Neural cell (in vitro differentiated cells): Measurements from ENCODE around the gene RFX4. TPM values are rescaled to one million over a fixed set of nuclear protein-coding genes. Genes with fewer than 3 reads are reported as not detected.

Source experiments
- H2AFZ ChIP-seq: fragments of 200-600, 300-800 bp; sonication (generic), shearing (Covaris generic); 2 replicates; pipeline ENCODE4 v1.6.0; 2014; ENCODE audit warnings: low read depth, mild to moderate bottlenecking, antibody characterized with exemption, low read length, moderate library complexity
- H3F3A ChIP-seq: fragments of 200-600 bp; shearing (Covaris generic); 2 replicates; pipeline ENCODE4 v1.6.1; 2016; ENCODE audit warnings: mild to moderate bottlenecking, moderate library complexity, mixed read lengths, antibody characterized with exemption, low read length; ENCODE audit not compliant: insufficient read depth, poor library complexity, severe bottlenecking
- H3K27ac ChIP-seq: fragments of 200-600, 300-800 bp; sonication (generic), shearing (Covaris generic); 2 replicates; pipeline ENCODE4 v1.5.1; 2014; ENCODE audit warnings: mild to moderate bottlenecking, low read length, moderate library complexity
- H3K27me3 ChIP-seq: fragments of 300-800, 200-600 bp; sonication (generic), shearing (Covaris generic); 2 replicates; pipeline ENCODE4 v1.6.0; 2014; ENCODE audit warnings: mild to moderate bottlenecking, low read depth, low read length, moderate library complexity; ENCODE audit not compliant: insufficient read depth
- H3K36me3 ChIP-seq: fragments of 300-800, 200-600 bp; sonication (generic), shearing (Covaris generic); 2 replicates; pipeline ENCODE4 v1.5.1; 2014; ENCODE audit warnings: mild to moderate bottlenecking, antibody characterized with exemption, low read length, moderate library complexity; ENCODE audit not compliant: insufficient read depth
- H3K4me2 ChIP-seq: fragments of 300-800, 200-600 bp; sonication (generic), shearing (Covaris generic); 2 replicates; pipeline ENCODE4 v1.6.0; 2014; ENCODE audit warnings: mild to moderate bottlenecking, low read length
- H3K4me3 ChIP-seq: fragments of 300-800, 200-600 bp; sonication (generic), shearing (Covaris generic); 2 replicates; pipeline ENCODE4 v1.5.1; 2014; ENCODE audit warnings: mild to moderate bottlenecking, low read length, moderate library complexity
- H3K79me2 ChIP-seq: fragments of 200-600 bp; shearing (Covaris generic); replicated peaks from 2 replicates; pipeline ENCODE4 v1.6.0; 2014; ENCODE audit warnings: mild to moderate bottlenecking, low read length, moderate library complexity; ENCODE audit not compliant: insufficient read depth
- H3K9ac ChIP-seq: fragments of 300-800, 200-600 bp; sonication (generic), shearing (Covaris generic); 2 replicates; pipeline ENCODE4 v1.6.1; 2016; ENCODE audit warnings: mild to moderate bottlenecking, low read length, mixed read lengths
- H3K9me2 ChIP-seq: fragments of 200-600 bp; shearing (Covaris generic); 2 replicates; pipeline ENCODE4 v1.6.1; 2016; ENCODE audit warnings: mild to moderate bottlenecking, low read length, mixed read lengths; ENCODE audit not compliant: insufficient read depth
- H3K9me3 ChIP-seq: fragments of 200-600, 300-800 bp; sonication (generic), shearing (Covaris generic); 2 replicates; pipeline ENCODE4 v1.6.1; 2016; ENCODE audit warnings: mild to moderate bottlenecking, mixed run types, low read length, moderate library complexity, mixed read lengths
- H4K20me1 ChIP-seq: fragments of 200-600 bp; shearing (Covaris generic); 2 replicates; pipeline ENCODE4 v1.6.1; 2016; ENCODE audit warnings: mild to moderate bottlenecking, mixed run types; ENCODE audit not compliant: insufficient read depth
- CTCF ChIP-seq: fragments of 450-650 bp; IDR thresholded peaks from 2 replicates; pipeline ENCODE4 v1.5.1; 2014; ENCODE audit warnings: antibody characterized with exemption, mild to moderate bottlenecking, moderate library complexity; ENCODE audit not compliant: poor library complexity, severe bottlenecking
- EP300 ChIP-seq: fragments of 450-650 bp; conservative IDR thresholded peaks from 2 replicates; pipeline ENCODE4 v1.6.1; 2014; ENCODE audit warnings: antibody characterized with exemption, mild to moderate bottlenecking, moderate library complexity; ENCODE audit not compliant: poor library complexity, severe bottlenecking
- EZH2 ChIP-seq: fragments of 200-600, 300-800 bp; shearing (Covaris generic), sonication (generic); IDR thresholded peaks from 2 replicates; pipeline ENCODE4 v1.6.1; 2014; ENCODE audit warnings: antibody characterized with exemption, low read length, borderline replicate concordance, mild to moderate bottlenecking; ENCODE audit not compliant: insufficient read depth, poor library complexity, severe bottlenecking
- MXI1 ChIP-seq: fragments of 450-650 bp; conservative IDR thresholded peaks from 2 replicates; pipeline ENCODE4 v1.6.1; 2014; ENCODE audit warnings: antibody characterized with exemption, mild to moderate bottlenecking; ENCODE audit not compliant: poor library complexity, severe bottlenecking
- POLR2AphosphoS5 ChIP-seq: IDR thresholded peaks from 2 replicates; pipeline ENCODE4 v1.6.1; 2012
- RAD21 ChIP-seq: fragments of 450-650 bp; conservative IDR thresholded peaks from 2 replicates; pipeline ENCODE4 v1.6.1; 2014; ENCODE audit warnings: antibody characterized with exemption, mild to moderate bottlenecking, moderate library complexity
- SMC3 ChIP-seq: fragments of 450-650 bp; conservative IDR thresholded peaks from 2 replicates; pipeline ENCODE4 v1.6.1; 2014; ENCODE audit warnings: antibody characterized with exemption, mild to moderate bottlenecking, moderate library complexity; ENCODE audit not compliant: poor library complexity
- TAF1 ChIP-seq: IDR thresholded peaks from 2 replicates; pipeline ENCODE4 v1.6.1; 2012; ENCODE audit warnings: low read depth
- polyA plus RNA-seq: library from polyadenylated mRNA; depleted of rRNA; stranded (reverse); fragments of >200 nt; gene quantifications from 2 replicates; pipeline ENCODE4 v1.2.3, GENCODE V29; 2014
- TF ChIP-seq, protein P1 (sequence below): IDR thresholded peaks from 2 replicates; pipeline ENCODE4 v1.6.1; 2012; ENCODE audit warnings: borderline replicate concordance

The RFX4 gene
- polyA plus RNA-seq, 1 donor from 2014 or later = 0.22 TPM

DNA sequence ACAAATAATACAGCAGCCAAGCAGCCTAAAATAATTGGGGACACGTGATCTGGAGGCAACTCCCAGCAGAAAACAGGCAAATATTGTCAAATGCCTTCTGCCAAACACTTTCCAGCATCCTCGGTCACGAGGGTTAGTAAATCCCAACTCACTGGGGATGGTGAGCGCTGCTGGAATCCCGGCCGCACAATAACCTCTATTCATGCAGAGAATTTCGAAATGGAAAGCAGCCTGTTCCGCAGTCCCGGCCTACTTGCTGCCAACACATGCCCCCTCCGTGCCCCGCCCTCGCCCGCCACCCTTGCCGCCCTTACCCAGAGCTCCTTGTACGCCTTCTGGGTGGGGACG is 62.2 kb downstream of the RFX4 start:
- TF ChIP-seq TAF1 = no peak
- no peak for TF ChIP-seq EZH2
- no peak for TF ChIP-seq CTCF
- no peak for TF ChIP-seq RAD21
- TF ChIP-seq EP300 = no peak
- TF ChIP-seq SMC3 = no peak
- no peaks in the 10 kb centered on the region for H3K9me2 ChIP-seq
- H2AFZ ChIP-seq = no peak overlapping the region
- H3K79me2 ChIP-seq = no peaks in the 10 kb centered on the region
- no peak overlapping the region for H3K9ac ChIP-seq
- H3K9me3 ChIP-seq = no peaks in the 10 kb centered on the region
- no peak overlapping the region for H3K27ac ChIP-seq
- no peaks in the 10 kb centered on the region for H3K36me3 ChIP-seq
- no peaks in the 10 kb centered on the region for H3F3A ChIP-seq
- no peak overlapping the region for H3K4me3 ChIP-seq
- H3K27me3 ChIP-seq = no peaks in the 10 kb centered on the region
- H3K4me2 ChIP-seq = no peak overlapping the region
- H4K20me1 ChIP-seq = no peaks in the 10 kb centered on the region

DNA sequence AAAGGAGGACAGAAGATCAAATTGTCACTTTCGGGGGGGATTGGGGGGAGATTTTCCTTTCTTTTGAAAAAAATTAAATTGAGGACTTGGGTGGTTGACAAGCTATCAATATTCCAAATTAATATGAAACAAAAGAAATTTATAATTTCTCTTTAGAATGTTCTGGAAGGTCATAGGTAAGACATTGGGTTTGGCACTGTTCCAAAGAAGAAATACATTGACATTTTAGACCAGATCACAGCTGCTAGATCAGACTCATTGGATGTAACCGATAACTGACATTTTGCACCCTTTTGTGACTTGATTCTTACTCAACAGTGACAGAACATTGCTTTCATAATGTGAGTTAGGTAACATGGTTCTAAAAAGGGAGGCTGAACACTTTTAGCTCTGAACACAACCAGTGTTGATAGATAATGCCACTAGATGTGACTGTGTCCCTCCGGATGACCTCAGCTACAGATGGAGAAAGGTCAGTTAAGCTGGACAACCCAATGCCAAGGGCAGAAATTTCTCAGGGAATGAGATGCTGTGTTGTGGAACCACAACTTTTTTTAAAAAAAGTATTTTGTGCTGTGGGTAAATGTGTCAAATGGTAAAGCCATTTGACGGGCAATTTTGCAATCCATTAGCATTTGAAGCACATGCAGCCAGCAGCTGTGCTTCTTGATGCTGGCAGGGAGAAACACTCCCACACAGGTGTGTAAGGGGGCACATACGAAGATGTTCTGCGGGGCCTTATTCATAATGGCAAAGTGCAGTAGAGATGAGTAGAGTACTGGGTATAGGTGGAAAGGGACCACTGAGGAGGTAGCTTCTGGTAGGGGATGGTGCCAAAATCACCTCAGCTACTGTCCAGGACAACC is 62.9 kb downstream of the RFX4 start:
- Histone ChIP-seq H3F3A (no peaks in the 10 kb centered on the region), H3K4me2 (no peak overlapping the region), H4K20me1 (no peaks in the 10 kb centered on the region), H3K4me3 (no peak overlapping the region), H3K9me3 (no peaks in the 10 kb centered on the region), H3K27ac (no peak overlapping the region), H3K27me3 (no peaks in the 10 kb centered on the region), H3K9me2 (no peaks in the 10 kb centered on the region), H2AFZ (no peak overlapping the region), H3K9ac (no peak overlapping the region), H3K36me3 (no peaks in the 10 kb centered on the region), H3K79me2 (no peaks in the 10 kb centered on the region)
- no peak for TF ChIP-seq POLR2AphosphoS5
- TF ChIP-seq, protein P1, sequence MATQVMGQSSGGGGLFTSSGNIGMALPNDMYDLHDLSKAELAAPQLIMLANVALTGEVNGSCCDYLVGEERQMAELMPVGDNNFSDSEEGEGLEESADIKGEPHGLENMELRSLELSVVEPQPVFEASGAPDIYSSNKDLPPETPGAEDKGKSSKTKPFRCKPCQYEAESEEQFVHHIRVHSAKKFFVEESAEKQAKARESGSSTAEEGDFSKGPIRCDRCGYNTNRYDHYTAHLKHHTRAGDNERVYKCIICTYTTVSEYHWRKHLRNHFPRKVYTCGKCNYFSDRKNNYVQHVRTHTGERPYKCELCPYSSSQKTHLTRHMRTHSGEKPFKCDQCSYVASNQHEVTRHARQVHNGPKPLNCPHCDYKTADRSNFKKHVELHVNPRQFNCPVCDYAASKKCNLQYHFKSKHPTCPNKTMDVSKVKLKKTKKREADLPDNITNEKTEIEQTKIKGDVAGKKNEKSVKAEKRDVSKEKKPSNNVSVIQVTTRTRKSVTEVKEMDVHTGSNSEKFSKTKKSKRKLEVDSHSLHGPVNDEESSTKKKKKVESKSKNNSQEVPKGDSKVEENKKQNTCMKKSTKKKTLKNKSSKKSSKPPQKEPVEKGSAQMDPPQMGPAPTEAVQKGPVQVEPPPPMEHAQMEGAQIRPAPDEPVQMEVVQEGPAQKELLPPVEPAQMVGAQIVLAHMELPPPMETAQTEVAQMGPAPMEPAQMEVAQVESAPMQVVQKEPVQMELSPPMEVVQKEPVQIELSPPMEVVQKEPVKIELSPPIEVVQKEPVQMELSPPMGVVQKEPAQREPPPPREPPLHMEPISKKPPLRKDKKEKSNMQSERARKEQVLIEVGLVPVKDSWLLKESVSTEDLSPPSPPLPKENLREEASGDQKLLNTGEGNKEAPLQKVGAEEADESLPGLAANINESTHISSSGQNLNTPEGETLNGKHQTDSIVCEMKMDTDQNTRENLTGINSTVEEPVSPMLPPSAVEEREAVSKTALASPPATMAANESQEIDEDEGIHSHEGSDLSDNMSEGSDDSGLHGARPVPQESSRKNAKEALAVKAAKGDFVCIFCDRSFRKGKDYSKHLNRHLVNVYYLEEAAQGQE = no peak
- TF ChIP-seq SMC3 = no peak
- no peak for TF ChIP-seq EP300
- no peak for TF ChIP-seq RAD21
- no peak for TF ChIP-seq EZH2
- no peak for TF ChIP-seq MXI1
- no peak for TF ChIP-seq CTCF
- TF ChIP-seq TAF1 = no peak
